IPS-20b (cell line): ENCODE results near the gene EML4.
A peak's percentile ranks its signal among the peaks of the same experiment; 100 is the strongest.

Experiments used
- H3K27ac ChIP-seq: one replicate; pipeline ENCODE4 v1.5.1; 2013; ENCODE audit warnings: low read length
- H3K27me3 ChIP-seq: 2 replicates; pipeline ENCODE4 v1.6.1; 2013; ENCODE audit warnings: mild to moderate bottlenecking, low read length, inconsistent platforms; ENCODE audit not compliant: insufficient read depth
- H3K36me3 ChIP-seq: 2 replicates; pipeline ENCODE4 v1.6.1; 2013; ENCODE audit warnings: low read depth, mild to moderate bottlenecking, inconsistent platforms, low read length, moderate library complexity; ENCODE audit not compliant: insufficient read depth
- H3K4me1 ChIP-seq: 2 replicates; pipeline ENCODE4 v1.6.1; 2013; ENCODE audit warnings: mild to moderate bottlenecking, control low read depth, inconsistent platforms, low read length, moderate library complexity; ENCODE audit not compliant: insufficient read depth
- H3K4me3 ChIP-seq: 2 replicates; pipeline ENCODE4 v1.5.1; 2013; ENCODE audit warnings: mild to moderate bottlenecking, low read length, inconsistent platforms
- H3K9ac ChIP-seq: 2 replicates; pipeline ENCODE4 v1.6.1; 2013; ENCODE audit warnings: low read depth, mild to moderate bottlenecking, inconsistent platforms, low read length, moderate library complexity
- H3K9me3 ChIP-seq: 2 replicates; pipeline ENCODE4 v1.6.1; 2013; ENCODE audit warnings: mild to moderate bottlenecking, low read depth, low read length, inconsistent platforms; ENCODE audit not compliant: insufficient read depth

The EML4 gene

GRCh38 chr2:42223067-42223854, 54.1 kb downstream of the EML4 start:
- Histone ChIP-seq H3K4me3 (no peak overlapping the region), H3K36me3 (no peaks in the 10 kb centered on the region), H3K9ac (no peak overlapping the region), H3K27ac (no peak overlapping the region), H3K4me1 (no peaks in the 10 kb centered on the region), H3K9me3 (no peaks in the 10 kb centered on the region), H3K27me3 (no peaks in the 10 kb centered on the region)

DNA sequence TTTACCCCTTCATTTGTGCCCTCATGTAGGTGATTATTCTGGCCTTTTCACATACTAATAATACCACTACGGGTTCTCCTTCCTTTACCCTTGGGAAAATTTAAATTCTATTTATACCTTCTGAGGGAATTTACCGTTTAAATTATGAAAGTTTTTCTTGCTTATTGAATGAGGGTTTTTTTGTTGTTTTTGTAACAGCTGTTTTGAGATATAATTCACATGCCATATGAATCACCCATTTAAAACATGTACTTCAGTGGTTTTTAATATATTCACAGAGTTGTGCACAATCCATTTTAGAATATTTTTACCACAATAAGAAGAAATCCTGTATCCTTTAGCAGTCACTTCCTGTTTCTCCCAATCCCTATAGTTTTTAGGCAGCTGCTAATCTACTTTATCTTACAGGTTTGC, 54.7 kb downstream of the EML4 start:
- Histone ChIP-seq H3K27ac (no peak overlapping the region), H3K4me3 (no peak overlapping the region)

DNA sequence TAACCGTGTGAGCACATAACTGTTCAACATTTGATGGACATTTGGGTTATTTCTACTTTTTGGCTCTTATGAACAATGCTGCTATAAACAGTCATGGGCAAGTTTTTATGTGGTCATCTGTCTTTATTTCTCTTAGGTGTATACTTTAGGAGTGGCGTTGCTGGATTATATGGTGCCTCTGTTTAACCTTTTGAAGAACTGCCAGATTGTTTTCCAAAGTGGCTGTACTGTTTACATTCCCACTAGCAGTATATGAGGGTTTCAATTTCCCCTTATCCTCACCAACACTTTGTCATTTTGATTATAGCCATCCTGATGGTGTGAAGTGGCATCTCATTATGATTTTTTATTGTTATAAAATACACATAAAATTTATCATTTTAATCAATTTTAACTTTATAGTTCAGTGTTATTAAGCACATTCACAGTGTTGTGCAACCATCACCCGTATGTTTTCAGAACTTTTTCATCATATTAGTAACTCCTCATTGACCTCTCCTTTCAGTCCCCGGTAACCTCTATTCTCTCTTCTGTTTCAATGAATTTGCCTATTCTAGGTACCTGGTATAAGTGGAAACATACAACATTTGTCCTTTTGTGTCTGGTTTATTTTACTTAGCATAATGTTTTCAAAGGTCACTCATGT, 55.4 kb downstream of the EML4 start:
- Histone ChIP-seq H3K36me3 (no peaks in the 10 kb centered on the region), H3K9me3 (no peaks in the 10 kb centered on the region), H3K9ac (no peak overlapping the region), H3K4me3 (no peak overlapping the region), H3K27ac (no peak overlapping the region), H3K4me1 (no peaks in the 10 kb centered on the region), H3K27me3 (no peaks in the 10 kb centered on the region)

More for the DNA sequence above, 54.7 kb downstream of the EML4 start:
- H3K36me3 ChIP-seq = no peaks in the 10 kb centered on the region
- H3K27me3 ChIP-seq = no peaks in the 10 kb centered on the region
- H3K9me3 ChIP-seq = no peaks in the 10 kb centered on the region
- no peaks in the 10 kb centered on the region for H3K4me1 ChIP-seq
- no peak overlapping the region for H3K9ac ChIP-seq

- Histone ChIP-seq H3K4me3 (no peak overlapping the region), H3K36me3 (no peaks in the 10 kb centered on the region), H3K9me3 (no peaks in the 10 kb centered on the region), H3K27me3 (no peaks in the 10 kb centered on the region), H3K9ac (no peak overlapping the region), H3K4me1 (no peaks in the 10 kb centered on the region), H3K27ac (no peak overlapping the region)
Measured at GRCh38 chr2:42225573-42225972, 56.4 kb downstream of the EML4 start.

DNA sequence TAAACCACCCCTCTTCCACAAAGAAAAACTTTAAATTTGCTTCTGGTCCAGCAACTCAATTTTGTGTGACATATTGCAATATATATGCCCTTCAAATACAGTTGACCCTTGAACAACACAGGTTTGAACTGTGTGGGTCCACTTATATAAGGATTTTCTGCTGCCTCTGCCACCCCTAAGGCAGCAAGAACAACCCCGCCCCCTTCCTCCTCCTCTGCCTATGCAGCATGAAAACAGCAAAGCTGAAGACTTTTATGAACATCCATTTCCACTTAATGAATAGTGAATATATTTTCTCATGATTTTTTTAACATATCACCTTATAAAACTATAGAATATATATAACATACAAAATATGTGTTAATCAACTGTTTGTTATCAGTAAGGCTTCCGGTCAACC, 58.3 kb downstream of the EML4 start:
- Histone ChIP-seq H3K9me3 (no peaks in the 10 kb centered on the region), H3K36me3 (no peaks in the 10 kb centered on the region), H3K4me3 (no peak overlapping the region), H3K9ac (no peak overlapping the region), H3K4me1 (0 out of 2 replicates have a peak, but pooled peaks cover 3% of the 10 kb centered on the region), H3K27me3 (no peaks in the 10 kb centered on the region), H3K27ac (no peak overlapping the region)

DNA sequence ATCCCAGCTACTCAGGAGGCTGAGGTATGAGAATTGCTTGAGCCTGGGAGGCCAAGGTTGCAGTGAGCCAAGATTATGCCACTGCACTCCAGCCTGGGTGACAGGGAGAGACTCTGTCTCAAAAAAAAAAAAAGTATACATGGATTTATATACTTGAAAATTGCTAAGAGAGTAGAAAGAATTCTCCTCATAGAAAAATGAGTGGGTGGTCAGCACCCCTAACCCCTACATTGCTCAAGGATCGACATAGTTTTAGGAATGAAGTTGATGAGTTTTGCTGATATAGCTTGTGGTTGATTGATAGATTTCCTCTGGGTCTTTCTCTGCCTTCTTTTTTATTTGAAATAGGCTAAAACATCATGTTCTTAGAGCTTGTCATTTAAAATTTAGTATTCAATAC, 58.9 kb downstream of the EML4 start:
- no peak overlapping the region for H3K4me3 ChIP-seq
- H3K36me3 ChIP-seq = no peaks in the 10 kb centered on the region
- H3K27me3 ChIP-seq = no peaks in the 10 kb centered on the region
- H3K9ac ChIP-seq = no peak overlapping the region
- no peak overlapping the region for H3K27ac ChIP-seq
- no peaks in the 10 kb centered on the region for H3K9me3 ChIP-seq
- H3K4me1 ChIP-seq = 0 out of 2 replicates have a peak, but pooled peaks cover 3% of the 10 kb centered on the region

DNA sequence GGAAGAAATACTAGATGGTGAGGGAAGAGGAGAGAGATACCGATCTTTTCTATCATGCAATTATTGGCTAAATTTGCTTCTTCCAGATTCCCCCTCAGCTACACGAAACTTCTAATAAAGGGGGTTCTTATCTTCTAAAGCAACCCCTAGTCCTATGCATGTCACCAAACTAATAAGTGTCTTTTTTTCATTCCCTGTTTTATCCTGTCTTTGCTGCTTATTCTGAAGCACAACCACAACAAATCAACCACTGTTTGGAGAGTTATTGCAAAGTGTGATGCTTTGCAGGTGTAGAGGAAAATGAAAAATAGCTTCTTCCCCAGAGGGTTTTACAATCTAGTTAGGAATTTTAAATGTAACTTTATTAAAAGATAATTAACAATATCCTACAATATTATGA, 60.8 kb downstream of the EML4 start:
- H3K9me3 ChIP-seq = no peaks in the 10 kb centered on the region
- no peaks in the 10 kb centered on the region for H3K36me3 ChIP-seq
- H3K27me3 ChIP-seq = no peaks in the 10 kb centered on the region
- H3K27ac ChIP-seq = no peak overlapping the region
- no peak overlapping the region for H3K4me3 ChIP-seq
- H3K4me1 ChIP-seq = peaks cover 3% of the 10 kb centered on the region; the same call in 1 of the 2 replicates
- no peak overlapping the region for H3K9ac ChIP-seq

GRCh38 chr2:42230891-42231290, 61.7 kb downstream of the EML4 start:
- H3K27ac ChIP-seq = no peak overlapping the region
- H3K4me1 ChIP-seq = peaks cover 3% of the 10 kb centered on the region; the same call in 1 of the 2 replicates
- H3K9ac ChIP-seq = no peak overlapping the region
- no peaks in the 10 kb centered on the region for H3K27me3 ChIP-seq
- no peaks in the 10 kb centered on the region for H3K9me3 ChIP-seq
- no peaks in the 10 kb centered on the region for H3K36me3 ChIP-seq
- no peak overlapping the region for H3K4me3 ChIP-seq

- H3K27ac ChIP-seq = no peak overlapping the region
- H3K4me1 ChIP-seq = peaks cover 3% of the 10 kb centered on the region; the same call in 1 of the 2 replicates
- no peak overlapping the region for H3K4me3 ChIP-seq
- H3K36me3 ChIP-seq = no peaks in the 10 kb centered on the region
- H3K27me3 ChIP-seq = no peaks in the 10 kb centered on the region
- H3K9me3 ChIP-seq = no peaks in the 10 kb centered on the region
- H3K9ac ChIP-seq = no peak overlapping the region
Measured at GRCh38 chr2:42232024-42232423, 62.9 kb downstream of the EML4 start.

DNA sequence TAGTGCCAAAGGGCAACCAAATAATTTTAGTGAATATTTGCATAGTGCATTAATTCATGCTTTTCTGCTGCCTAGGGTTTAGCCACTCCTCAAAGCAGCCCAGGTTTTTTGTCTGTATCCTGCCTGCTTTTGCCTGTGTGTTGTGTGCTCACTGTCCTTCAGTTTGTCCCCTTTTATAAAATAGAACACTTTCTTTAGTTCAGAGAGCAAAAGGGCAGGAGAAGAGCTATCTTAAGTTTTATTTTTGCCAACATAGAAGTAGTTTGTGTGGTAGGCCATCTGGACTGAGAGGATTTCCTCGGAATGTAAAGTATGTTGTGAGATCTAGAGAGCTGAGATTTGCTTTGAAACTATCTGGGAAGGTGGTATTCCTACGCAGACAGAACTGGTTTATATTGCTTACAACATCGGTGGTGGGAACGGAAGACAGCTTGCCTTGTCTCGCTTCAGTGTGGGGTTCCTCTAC, 64.9 kb downstream of the EML4 start:
- H3K9me3 ChIP-seq = no peaks in the 10 kb centered on the region
- peak overlapping the region; percentile 47; the same call in 1 of the 2 replicates for H3K9ac ChIP-seq
- H3K36me3 ChIP-seq = no peaks in the 10 kb centered on the region
- H3K4me1 ChIP-seq = peaks cover 3% of the 10 kb centered on the region; the same call in 1 of the 2 replicates
- H3K27ac ChIP-seq = peak overlapping the region; percentile 33
- no peaks in the 10 kb centered on the region for H3K27me3 ChIP-seq
- no peak overlapping the region for H3K4me3 ChIP-seq

DNA sequence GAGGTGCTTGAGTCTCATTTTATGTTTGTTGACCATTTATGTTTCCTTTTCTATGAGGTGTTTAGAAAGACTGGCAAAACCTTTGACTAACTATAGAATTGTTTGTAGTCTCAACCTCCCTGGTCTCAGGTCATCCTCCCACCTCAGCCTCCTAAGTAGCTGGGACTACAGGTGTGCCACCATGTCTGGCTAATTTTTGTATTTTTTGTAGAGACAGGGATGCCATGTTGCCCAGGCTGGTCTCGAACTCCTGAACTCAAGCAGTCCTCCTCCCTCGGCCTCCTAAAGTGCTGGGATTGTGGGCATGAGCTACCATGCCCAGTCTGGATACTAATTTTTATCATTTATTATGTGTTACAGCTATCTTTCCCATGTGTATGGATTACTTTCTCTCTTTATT, 67.8 kb downstream of the EML4 start:
- no peak overlapping the region for H3K27ac ChIP-seq
- no peaks in the 10 kb centered on the region for H3K27me3 ChIP-seq
- no peaks in the 10 kb centered on the region; the same call in 1 of the 2 replicates for H3K4me1 ChIP-seq
- no peak overlapping the region for H3K9ac ChIP-seq
- H3K9me3 ChIP-seq = no peaks in the 10 kb centered on the region
- H3K36me3 ChIP-seq = no peaks in the 10 kb centered on the region
- H3K4me3 ChIP-seq = no peak overlapping the region
